Measurements from ENCODE around the gene TUBB3.
A peak's percentile ranks its signal among the peaks of the same experiment; 100 is the strongest.
"Not testable (repeated sequence)": the region's sequence is repeated elsewhere in the genome, so short reads cannot be mapped to it uniquely, and the experiment has no call there.

TUBB3 gene

DNA sequence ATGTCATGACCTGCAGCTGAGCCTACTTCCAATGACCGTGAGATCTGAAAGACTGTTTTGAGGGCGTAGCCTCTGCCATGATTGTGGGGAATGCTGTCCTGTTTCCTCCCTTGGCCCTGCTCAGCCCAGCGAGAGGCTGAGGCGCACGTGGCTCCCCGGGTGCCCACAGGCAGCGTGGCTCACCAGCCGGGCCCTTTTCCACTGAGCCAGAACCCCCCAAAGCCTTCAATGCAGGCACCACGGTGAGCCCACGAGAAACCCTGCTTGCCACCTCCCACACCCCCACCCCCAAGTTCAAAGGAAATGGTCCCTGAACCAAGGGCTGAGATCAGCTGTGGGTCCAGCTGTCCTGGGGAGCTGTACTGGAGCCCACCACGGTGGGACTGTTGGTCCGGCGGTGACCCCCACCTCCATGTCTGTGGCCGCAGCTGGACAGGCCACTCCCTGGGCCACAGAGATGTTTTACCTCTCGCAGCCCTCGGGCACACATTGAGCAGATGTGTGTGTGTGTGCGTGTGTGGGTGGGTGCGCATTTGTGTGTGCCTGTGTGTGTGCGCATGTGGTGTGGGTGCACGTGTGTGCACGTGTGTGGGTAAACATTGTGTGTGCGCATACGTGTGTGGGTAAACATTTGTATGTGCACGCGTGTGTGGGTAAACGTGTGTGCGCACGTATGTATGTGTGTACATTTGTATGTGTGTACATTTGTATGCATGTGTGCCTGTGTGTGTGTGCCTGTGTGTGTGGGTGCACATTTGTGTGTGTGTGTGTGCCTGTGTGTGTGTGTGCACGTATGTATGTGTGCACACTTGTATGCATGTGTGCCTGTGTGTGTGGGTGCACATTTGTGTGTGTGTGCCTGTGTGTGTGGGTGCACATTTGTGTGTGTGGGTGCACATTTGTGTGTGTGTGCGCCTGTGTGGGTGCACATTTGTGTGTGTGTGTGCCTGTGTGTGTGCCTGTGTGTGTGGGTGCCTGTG is 9.4 kb upstream of the TUBB3 start:
- no peak for TF ChIP-seq CTCF (conservative IDR thresholded peaks at IDR 0.05; ENCODE audit: low read depth, low read length)
- H3K4me3 ChIP-seq (ENCODE audit: low read depth, low read length) = no peak overlapping the region
- no peak for DNase-seq (ENCODE audit: low read depth)

GRCh38 chr16:89914642-89915285 is 8.4 kb upstream of the TUBB3 start:
- not testable (repeated sequence) for H3K4me3 ChIP-seq (ENCODE audit: low read depth, low read length); DNase-seq (ENCODE audit: low read depth)

GRCh38 chr16:89915303-89916232 is 7.6 kb upstream of the TUBB3 start:
- no peak for TF ChIP-seq CTCF (conservative IDR thresholded peaks at IDR 0.05; ENCODE audit: low read depth, low read length)

DNA sequence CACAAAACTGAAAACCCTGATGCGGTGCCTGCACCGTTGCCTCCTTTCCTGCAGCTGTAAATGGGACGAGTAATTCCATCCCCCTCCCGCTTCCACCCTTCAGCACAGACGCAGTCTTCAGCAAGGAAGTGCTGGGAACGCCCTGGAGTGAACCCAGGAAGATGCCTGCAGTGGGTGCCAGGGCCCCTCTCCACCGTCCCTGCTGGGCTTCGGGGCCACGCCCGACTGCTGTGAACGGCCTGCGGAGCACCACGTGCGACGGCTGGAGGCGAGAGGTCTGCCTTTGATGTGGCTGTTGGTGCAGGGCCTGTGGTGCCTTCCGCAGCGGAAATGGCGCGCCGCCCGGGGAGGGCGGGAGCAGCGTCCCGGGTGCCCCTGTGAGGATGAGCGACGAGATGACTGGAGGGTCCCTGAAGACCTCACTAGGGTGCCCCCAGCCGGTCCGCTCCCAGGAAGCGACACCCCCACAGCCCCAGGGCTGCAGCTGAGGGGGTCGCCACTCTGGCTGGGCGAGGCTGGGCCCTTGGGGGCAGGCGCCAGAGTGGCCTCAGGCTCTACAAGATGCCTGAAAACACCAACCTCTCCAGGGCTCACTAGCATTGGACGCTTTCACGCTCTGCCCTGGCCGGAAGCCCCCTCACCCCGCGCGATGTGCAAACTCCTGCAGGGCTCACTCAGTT is 5.2 kb upstream of the TUBB3 start:
- TF ChIP-seq CTCF (conservative IDR thresholded peaks at IDR 0.05; ENCODE audit: low read depth, low read length) = no peak
- DNase-seq (ENCODE audit: low read depth) = peak; percentile 93
- H3K4me3 ChIP-seq (ENCODE audit: low read depth, low read length) = peak overlapping the region; percentile 51

More at GRCh38 chr16:89915303-89916232, 7.6 kb upstream of the TUBB3 start:
- no peak for DNase-seq (ENCODE audit: low read depth)
- H3K4me3 ChIP-seq (ENCODE audit: low read depth, low read length) = no peak overlapping the region

DNA sequence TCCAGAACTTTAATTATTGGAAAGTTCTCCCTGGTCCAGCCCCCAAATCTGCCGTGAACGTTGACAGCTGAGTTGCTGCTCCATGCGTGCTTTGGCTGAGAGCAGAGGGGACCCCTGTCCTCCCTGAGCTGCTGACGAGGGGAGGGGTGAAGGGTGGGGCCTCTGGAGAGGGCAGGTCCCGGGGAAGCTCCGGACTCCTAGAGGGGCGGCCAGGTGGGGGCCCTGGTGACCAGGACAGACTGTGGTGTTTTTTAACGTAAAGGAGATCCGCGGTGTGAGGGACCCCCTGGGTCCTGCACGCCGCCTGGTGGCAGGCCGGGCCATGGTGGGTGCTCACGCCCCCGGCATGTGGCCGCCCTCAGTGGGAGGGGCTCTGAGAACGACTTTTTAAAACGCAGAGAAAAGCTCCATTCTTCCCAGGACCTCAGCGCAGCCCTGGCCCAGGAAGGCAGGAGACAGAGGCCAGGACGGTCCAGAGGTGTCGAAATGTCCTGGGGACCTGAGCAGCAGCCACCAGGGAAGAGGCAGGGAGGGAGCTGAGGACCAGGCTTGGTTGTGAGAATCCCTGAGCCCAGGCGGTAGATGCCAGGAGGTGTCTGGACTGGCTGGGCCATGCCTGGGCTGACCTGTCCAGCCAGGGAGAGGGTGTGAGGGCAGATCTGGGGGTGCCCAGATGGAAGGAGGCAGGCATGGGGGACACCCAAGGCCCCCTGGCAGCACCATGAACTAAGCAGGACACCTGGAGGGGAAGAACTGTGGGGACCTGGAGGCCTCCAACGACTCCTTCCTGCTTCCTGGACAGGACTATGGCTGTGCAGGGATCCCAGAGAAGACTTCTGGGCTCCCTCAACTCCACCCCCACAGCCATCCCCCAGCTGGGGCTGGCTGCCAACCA is 4.4 kb upstream of the TUBB3 start, which contains the start of gene MC1R:
TSS of gene MC1R (plus strand) at position 410 of the 895 bp plus-strand sequence. CDS start at position 807, 397 bp downstream.
- DNase-seq (ENCODE audit: low read depth) = peak; percentile 54
- peak within 1 kb of the TSS; percentile 51 for H3K4me3 ChIP-seq (ENCODE audit: low read depth, low read length)
- TF ChIP-seq CTCF (conservative IDR thresholded peaks at IDR 0.05; ENCODE audit: low read depth, low read length) = peak; percentile 69

Data from choroid plexus epithelial cell (primary cell).